Jurkat, Clone E6-1 (cell line): ENCODE data around the gene NRN1L.
A peak's percentile ranks its signal among the peaks of the same experiment; 100 is the strongest.

Experiments
- DNase-seq: peaks from one replicate; pipeline ENCODE4 v3.0.0-alpha.2; 2011; ENCODE audit warnings: low read depth, low spot score
- H3K4me3 ChIP-seq: 2 replicates; pipeline ENCODE4 v1.5.1; 2011; ENCODE audit warnings: mild to moderate bottlenecking, low read length, control low read depth, moderate library complexity

NRN1L gene

GRCh38 chr16:67928561-67929364 is 44.1 kb downstream of the NRN1L start:
- DNase-seq, result peak; percentile 59

GRCh38 chr16:67930191-67930590 is 45.5 kb downstream of the NRN1L start:
- no peak overlapping the region for H3K4me3 ChIP-seq
- no peak for DNase-seq

More at GRCh38 chr16:67928561-67929364, 44.1 kb downstream of the NRN1L start:
- H3K4me3 ChIP-seq, result no peak overlapping the region

- H3K4me3 ChIP-seq, result no peak overlapping the region
- no peak for DNase-seq
Observed at GRCh38 chr16:67930678-67931211, 46.1 kb downstream of the NRN1L start.

DNA sequence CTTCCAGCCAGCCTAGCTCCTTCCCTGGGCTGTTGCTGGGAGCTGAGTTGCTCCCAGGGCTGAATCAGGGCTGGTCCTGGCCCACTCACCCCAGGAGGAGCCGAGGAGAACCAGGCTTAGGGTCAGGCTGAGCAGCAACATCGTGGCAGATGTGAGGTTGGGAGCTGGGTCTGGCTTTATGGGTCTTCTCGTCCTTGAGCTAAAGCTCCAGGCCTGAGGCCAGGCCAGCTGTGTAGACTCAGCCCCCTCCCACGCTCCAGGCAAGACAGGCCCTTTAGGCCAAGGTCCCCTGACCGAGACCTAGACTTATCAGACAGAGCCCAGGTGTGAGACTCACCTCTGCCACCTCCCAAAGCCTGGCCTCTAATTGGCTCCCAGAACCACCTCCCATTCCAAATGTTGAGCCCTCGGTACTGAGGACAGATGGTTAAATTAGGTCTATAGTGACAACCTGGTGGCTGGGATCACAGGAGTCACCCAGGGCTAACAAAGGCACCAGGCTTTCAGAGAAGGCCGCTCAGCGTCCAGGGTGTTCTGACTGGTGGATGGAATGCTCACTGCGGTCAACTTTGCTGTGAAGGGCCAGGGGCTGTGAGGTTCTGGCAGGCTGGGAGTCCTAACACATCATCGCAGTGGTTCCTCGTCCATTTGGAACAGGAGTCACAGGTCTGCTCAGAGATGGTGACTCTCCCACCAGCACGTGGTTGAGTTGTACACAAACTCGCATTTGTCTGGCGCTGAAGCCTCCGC is 47.2 kb downstream of the NRN1L start, which contains the start of gene CTRL:
Gene CTRL (minus strand): TSS at position 151 of the 750 bp plus-strand sequence. CDS start 10 bp downstream, at position 141.
- DNase-seq, result no peak
- H3K4me3 ChIP-seq, result no peak within 1 kb of the TSS

- no peak for DNase-seq
Observed at GRCh38 chr16:67932462-67932840, 47.8 kb downstream of the NRN1L start.

GRCh38 chr16:67933805-67934204 is 49.1 kb downstream of the NRN1L start:
- no peak overlapping the region for H3K4me3 ChIP-seq
- DNase-seq, result no peak

More at GRCh38 chr16:67932462-67932840, 47.8 kb downstream of the NRN1L start:
- H3K4me3 ChIP-seq, result no peak overlapping the region

DNA sequence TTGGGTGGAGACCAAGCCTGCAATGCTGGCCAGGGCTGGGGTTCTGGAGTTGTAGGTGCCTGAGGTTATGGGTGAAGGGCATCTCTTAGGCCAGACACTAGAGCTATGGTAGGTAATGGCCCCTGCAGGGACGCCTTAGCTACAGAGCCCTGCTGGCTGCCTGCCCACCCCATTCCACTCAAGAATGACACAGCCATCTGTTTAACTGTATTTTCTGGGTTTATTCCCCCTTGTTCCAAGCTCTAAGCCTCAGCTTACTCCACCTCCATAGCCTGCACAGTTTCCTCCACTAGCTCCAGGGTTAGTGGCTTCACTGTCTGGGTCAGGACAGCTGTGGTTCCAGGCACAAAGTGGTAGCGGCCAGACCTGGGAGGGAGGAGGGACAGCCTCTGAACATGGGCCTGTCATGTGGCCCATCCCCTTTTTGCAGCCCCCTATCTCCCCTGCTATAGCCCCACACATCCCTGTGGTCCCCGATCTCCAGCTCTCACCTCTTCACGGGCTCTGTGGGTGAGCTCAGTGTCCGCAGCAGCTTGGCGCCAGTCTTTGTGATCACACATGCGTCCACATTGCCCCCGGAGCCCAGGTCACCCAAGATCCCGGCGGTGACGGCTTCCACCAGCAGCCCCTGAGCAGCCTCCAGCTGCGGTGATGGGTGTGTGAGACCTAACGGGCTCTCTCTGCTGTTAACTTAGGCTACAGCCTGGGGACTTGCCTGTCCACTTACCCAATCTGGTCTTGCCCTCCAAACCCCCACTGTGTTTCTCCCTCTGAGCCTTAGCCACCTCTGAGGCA is 49.8 kb downstream of the NRN1L start:
- H3K4me3 ChIP-seq, result no peak overlapping the region; the same call in 1 of the 2 replicates
- no peak for DNase-seq

DNA sequence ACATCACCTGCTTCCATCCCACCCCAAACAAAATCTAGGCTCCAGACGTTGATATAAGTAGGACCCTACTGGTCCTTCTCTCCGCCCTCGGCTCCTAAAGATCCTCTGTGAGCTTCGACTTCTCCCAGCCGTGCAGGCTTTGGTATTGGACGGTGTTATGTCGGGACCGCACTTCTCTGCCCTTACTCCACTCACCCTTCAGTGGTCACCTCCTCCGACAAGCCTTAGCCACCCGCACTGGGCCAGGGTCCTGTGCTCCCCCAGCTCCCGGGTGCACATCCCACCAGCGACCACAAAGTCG is 50.4 kb downstream of the NRN1L start:
- H3K4me3 ChIP-seq, result peak overlapping the region; percentile 96
- no peak for DNase-seq

GRCh38 chr16:67935402-67936123 is 50.9 kb downstream of the NRN1L start:
- peak overlapping the region; percentile 96 for H3K4me3 ChIP-seq
- DNase-seq, result peak; percentile 95
